Spleen (tissue), 7 donors: ENCODE measurements around the gene BCL6B.

Experiments
- POLR2A ChIP-seq, 3 donors: fragments of 450-650 bp; IDR thresholded peaks; one replicate each; pipeline ENCODE4 v1.5.1; 2017; ENCODE audit warnings: antibody characterized with exemption in 3 of 3, mild to moderate bottlenecking in 1 of 3
- TF ChIP-seq, protein P1 (sequence below), 11 experiments: fragments of 200-600 bp in 7 of 11; fragments of 450-650 bp in 4 of 11; sonication (generic) in 4 of 11; IDR thresholded peaks in 8 of 11; conservative IDR thresholded peaks in 3 of 11; 1 replicate in 7 of 11; 2 replicates in 4 of 11; pipeline versions ENCODE4 v1.4.0 to v1.8.0; 2016 to 2021; ENCODE audit warnings: antibody characterized with exemption in 11 of 11, inconsistent platforms in 4 of 11, mild to moderate bottlenecking in 1 of 11
- donor health status: DM: no; HTN: no; CAD: no; lungs with moderate emphysema.
- donor health status: DM: no; HTN: no; CAD: no.
- donor health status: DM: no; HTN: no; CAD: no.

DNA sequence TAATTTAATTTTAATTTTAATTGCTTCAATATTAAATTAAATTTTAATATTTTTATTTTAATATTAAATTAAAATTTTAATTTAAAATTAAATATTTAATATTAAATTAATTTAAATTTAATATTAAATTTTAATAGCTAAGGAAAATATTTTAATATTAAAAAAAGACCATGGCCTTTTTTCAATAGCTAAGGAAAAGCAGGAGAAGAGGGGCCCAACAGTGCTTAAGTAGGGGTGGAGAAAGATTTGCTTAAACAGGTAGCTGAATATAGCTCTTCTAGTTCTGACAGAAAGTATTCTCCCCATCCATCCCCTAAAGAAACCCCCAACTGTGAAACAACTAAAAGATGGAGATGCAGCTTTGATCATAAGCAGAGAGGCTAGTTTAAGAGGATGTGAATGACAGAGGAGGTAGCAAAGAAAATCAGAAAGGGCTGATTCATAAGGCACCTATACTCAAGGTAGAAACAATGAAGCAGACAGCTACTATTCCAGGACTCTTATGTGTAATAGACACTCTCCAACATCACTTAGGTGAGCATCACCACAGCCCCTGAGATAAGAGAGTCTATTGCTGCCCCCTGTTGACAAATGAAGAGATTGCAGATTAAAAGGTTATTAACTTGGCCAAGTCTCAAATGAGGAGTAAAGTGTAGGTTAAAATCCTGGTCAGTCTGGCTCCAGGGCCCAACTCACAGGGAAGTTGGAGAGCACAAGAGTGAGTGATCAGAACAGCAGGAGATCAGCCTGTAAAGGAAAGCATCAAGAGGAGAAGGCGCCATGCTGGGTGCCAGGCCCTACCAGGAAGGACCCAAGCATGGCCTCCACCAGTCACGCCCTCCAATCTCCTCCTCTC is 18.2 kb upstream of the BCL6B start:
- TF ChIP-seq, protein P1, sequence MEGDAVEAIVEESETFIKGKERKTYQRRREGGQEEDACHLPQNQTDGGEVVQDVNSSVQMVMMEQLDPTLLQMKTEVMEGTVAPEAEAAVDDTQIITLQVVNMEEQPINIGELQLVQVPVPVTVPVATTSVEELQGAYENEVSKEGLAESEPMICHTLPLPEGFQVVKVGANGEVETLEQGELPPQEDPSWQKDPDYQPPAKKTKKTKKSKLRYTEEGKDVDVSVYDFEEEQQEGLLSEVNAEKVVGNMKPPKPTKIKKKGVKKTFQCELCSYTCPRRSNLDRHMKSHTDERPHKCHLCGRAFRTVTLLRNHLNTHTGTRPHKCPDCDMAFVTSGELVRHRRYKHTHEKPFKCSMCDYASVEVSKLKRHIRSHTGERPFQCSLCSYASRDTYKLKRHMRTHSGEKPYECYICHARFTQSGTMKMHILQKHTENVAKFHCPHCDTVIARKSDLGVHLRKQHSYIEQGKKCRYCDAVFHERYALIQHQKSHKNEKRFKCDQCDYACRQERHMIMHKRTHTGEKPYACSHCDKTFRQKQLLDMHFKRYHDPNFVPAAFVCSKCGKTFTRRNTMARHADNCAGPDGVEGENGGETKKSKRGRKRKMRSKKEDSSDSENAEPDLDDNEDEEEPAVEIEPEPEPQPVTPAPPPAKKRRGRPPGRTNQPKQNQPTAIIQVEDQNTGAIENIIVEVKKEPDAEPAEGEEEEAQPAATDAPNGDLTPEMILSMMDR (IDR thresholded peaks at IDR 0.05 in 8 of 11, conservative IDR thresholded peaks at IDR 0.05 in 3 of 11), result peak; percentile 50 to 82 (median 75)
- no peak for TF ChIP-seq POLR2A (IDR thresholded peaks at IDR 0.05)
